ENCODE measurements around the gene CDK13. TPM values are rescaled to one million over a fixed set of nuclear protein-coding genes. Genes with fewer than 3 reads are reported as not detected.

Gene CDK13
- polyA plus RNA-seq, 1 experiment = 24.1 TPM

DNA sequence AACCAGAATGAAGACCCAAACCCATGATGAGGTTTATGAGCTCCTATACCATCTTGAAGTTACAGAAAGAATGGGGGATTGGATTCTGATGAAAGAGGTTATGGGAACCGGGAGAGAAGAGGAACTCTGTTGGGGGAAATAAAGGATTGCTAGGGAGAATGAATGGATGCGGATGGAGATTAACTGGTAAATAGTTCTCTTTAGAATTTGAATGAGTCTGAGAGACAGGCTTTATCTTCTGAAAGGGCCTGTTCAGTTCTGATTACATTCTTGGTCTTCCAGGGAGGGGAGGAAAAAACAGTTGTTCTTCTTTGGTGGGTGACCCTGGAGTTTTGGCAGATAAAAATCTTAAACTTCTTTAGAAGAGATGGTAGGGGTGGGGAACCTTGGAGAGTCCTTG is 198.6 kb downstream of the CDK13 start:
- DNase-seq (ENCODE audit: low read depth) = no peak
- H3K4me3 ChIP-seq (ENCODE audit: low read depth, low read length) = no peak overlapping the region
- no peaks in the 10 kb centered on the region for H3K36me3 ChIP-seq (ENCODE audit: control insufficient read depth, insufficient read depth, low read length)
- CTCF ChIA-PET = interaction anchor here (1.2 to 1.3 kb wide), 2 partner anchors 14 to 50 kb away, joined by 3 read pairs; partner anchors contain the start of genes MPLKIP and SUGCT
- POLR2A ChIA-PET = no interaction called here
- no peaks in the 10 kb centered on the region for H3K27me3 ChIP-seq (ENCODE audit: control insufficient read depth, insufficient read depth, low read length)
- TF ChIP-seq, protein P1, sequence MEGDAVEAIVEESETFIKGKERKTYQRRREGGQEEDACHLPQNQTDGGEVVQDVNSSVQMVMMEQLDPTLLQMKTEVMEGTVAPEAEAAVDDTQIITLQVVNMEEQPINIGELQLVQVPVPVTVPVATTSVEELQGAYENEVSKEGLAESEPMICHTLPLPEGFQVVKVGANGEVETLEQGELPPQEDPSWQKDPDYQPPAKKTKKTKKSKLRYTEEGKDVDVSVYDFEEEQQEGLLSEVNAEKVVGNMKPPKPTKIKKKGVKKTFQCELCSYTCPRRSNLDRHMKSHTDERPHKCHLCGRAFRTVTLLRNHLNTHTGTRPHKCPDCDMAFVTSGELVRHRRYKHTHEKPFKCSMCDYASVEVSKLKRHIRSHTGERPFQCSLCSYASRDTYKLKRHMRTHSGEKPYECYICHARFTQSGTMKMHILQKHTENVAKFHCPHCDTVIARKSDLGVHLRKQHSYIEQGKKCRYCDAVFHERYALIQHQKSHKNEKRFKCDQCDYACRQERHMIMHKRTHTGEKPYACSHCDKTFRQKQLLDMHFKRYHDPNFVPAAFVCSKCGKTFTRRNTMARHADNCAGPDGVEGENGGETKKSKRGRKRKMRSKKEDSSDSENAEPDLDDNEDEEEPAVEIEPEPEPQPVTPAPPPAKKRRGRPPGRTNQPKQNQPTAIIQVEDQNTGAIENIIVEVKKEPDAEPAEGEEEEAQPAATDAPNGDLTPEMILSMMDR (IDR thresholded peaks at IDR 0.05; ENCODE audit: insufficient read depth, low read depth, low read length) = no peak

Small RNA genes within 50 kb of the gene (small RNA-seq; reads per million reads assigned to genes)
- gene AC006023.1 (ENCODE audit: insufficient read length, low read depth, low replicate concordance) (not detected), gene AC006023.2 (ENCODE audit: insufficient read length, low read depth, low replicate concordance) (not detected)

Other genes with a start within 250 kb of the CDK13 start
- 13.1 and 22.5 TPM in 2 replicates for gene MPLKIP, start 184.4 kb downstream of the CDK13 start, polyA plus RNA-seq (2011; rRNA removed)
- 10.6 and 16.5 TPM in 2 replicates for gene SUGCT, start 184.7 kb downstream of the CDK13 start, polyA plus RNA-seq (2011; rRNA removed)